ENCODE measurements around the gene GPR155. TPM values are rescaled to one million over a fixed set of nuclear protein-coding genes. Genes with fewer than 3 reads are reported as not detected.

Gene GPR155
- total and polyA plus RNA-seq, 4 donors: 3.1 to 9.4 (median 4.4) TPM

DNA sequence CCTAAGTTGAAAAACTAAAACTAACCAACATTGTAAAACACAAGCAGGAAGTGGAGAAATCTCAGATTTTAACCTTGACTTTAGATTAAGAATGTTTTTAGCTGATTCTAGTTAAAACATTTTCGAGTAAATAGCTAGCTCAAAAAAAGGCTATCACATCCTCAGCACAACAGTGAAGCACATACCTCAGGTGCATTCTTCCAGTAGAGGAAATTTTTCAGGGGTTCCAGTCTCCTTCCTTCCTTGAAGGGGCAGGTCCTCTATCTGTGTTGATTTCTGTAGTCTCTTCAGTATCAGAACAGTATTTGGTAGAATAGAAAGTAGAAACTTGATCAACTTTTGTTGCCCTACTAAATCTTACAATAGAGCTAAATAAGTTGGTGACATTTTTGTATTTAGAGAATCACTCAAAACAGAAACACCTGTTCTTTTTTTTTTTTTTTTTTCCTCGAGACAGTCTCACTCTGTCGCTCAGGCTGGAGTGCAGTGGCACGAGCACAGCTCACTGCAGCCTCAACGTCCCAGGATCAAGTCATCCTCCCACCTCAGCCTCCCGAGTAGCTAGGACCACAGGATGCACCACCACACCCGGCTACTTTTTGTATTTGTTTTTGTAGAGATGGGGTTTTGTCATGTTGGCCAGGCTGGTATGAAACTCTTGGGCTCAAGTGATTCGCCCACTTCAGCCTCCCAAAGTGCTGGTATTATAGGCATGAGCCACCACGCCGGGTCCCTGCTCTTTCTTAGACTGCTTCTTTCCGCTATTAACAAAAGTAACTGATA lies 6.9 kb upstream of the GPR155 start:
- no peak for DNase-seq (ENCODE audit: low spot score)
- no peaks in the 10 kb centered on the region for H3K36me3 ChIP-seq (ENCODE audit: control insufficient read depth in 4 of 4, insufficient read depth in 3 of 4, low read depth in 1 of 4, low read length in 3 of 4)
- peak overlapping the region; percentile 51 to 72 for H3K27ac ChIP-seq (ENCODE audit: low read depth in 1 of 2, low read length in 2 of 2)
- no peak for TF ChIP-seq SP1 (IDR thresholded peaks at IDR 0.05)
- no peak overlapping the region for H3K4me3 ChIP-seq (ENCODE audit: low read depth in 1 of 3, low read length in 3 of 3)
- H3K9me3 ChIP-seq (ENCODE audit: control insufficient read depth in 4 of 4, low read length in 3 of 4): no peaks in the 10 kb centered on the region
- 86% methylated on average over 11 of the region's 11 CpGs for WGBS
- H3K9ac ChIP-seq (ENCODE audit: low read depth in 1 of 2, low read length in 2 of 2): peak overlapping the region in 1 of 2 donors; percentile 54
- peaks cover 0 to 2% (median 0%) of the 10 kb centered on the region in 4 donors for H3K4me1 ChIP-seq (ENCODE audit: control insufficient read depth in 4 of 4, insufficient read depth in 4 of 4, low read length in 3 of 4)
- H3K27me3 ChIP-seq (ENCODE audit: control insufficient read depth in 4 of 4, insufficient read depth in 4 of 4, low read length in 3 of 4): no peaks in the 10 kb centered on the region

DNA sequence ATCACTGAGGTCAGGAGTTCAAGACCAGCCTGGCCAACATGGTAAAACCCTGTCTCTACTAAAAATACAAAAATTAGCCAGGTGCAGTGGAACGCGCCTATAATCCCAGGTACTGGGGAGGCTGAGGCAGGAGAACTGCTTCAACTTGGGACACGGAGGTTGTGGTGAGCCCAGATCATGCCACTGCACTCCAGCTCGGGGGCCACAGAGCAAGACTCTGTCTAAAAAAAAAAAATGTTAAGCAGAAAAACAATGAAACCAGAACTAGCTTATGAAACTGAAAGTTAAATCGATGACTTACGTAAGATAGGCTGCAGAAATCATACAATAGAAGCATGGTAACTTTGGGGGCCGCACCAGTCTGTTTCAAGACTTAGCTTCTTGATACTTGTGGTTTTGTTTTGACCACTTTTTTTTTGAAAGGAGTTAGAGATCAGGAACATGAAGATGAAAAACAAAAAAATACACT lies 6.2 kb upstream of the GPR155 start:
- TF ChIP-seq GABPA (IDR thresholded peaks at IDR 0.05 in 1 of 2, conservative IDR thresholded peaks at IDR 0.05 in 1 of 2) (no peak), YY1 (IDR thresholded peaks at IDR 0.05) (peak; percentile 34)
- H3K4me3 ChIP-seq (ENCODE audit: low read depth in 1 of 3, low read length in 3 of 3): peak overlapping the region in 2 of 3 donors; percentile 25 to 36
- H3K27me3 ChIP-seq (ENCODE audit: control insufficient read depth in 4 of 4, insufficient read depth in 4 of 4, low read length in 3 of 4): no peaks in the 10 kb centered on the region
- H3K36me3 ChIP-seq (ENCODE audit: control insufficient read depth in 4 of 4, insufficient read depth in 3 of 4, low read depth in 1 of 4, low read length in 3 of 4): no peaks in the 10 kb centered on the region
- H3K4me1 ChIP-seq (ENCODE audit: control insufficient read depth in 4 of 4, insufficient read depth in 4 of 4, low read length in 3 of 4): peaks cover 0 to 2% (median 0%) of the 10 kb centered on the region in 4 donors
- H3K27ac ChIP-seq (ENCODE audit: low read depth in 1 of 2, low read length in 2 of 2): peak overlapping the region; percentile 61 to 72
- H3K9me3 ChIP-seq (ENCODE audit: control insufficient read depth in 4 of 4, low read length in 3 of 4): no peaks in the 10 kb centered on the region
- H3K9ac ChIP-seq (ENCODE audit: low read depth in 1 of 2, low read length in 2 of 2): peak overlapping the region; percentile 54 to 66
- WGBS: 38% methylated on average over 7 of the region's 7 CpGs
- no peak for DNase-seq (ENCODE audit: low spot score)

DNA sequence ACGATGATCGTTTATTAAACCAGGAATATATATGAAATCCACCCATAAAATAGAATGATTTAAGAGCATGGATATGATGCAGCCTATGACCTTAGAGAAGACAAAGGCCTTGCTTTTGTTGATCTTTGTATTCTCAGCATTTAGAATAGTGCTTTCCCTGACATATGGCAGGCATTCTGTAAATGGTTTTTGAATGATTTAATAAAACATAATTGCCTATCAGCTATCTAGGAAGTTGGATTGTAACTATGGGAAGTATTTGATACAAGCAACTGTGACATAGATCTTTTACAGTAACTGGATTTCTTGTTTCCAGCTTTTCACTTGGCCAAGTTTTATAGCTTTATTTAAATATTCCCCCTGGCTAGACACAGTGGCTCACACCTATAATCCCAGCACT lies 5.1 kb upstream of the GPR155 start:
- Histone ChIP-seq H3K4me3 (ENCODE audit: low read depth in 1 of 3, low read length in 3 of 3) (no peak overlapping the region), H3K27me3 (ENCODE audit: control insufficient read depth in 4 of 4, insufficient read depth in 4 of 4, low read length in 3 of 4) (no peaks in the 10 kb centered on the region), H3K27ac (ENCODE audit: low read depth in 1 of 2, low read length in 2 of 2) (no peak overlapping the region), H3K4me1 (ENCODE audit: control insufficient read depth in 4 of 4, insufficient read depth in 4 of 4, low read length in 3 of 4) (peaks cover 0 to 2% (median 0%) of the 10 kb centered on the region in 4 donors), H3K9me3 (ENCODE audit: control insufficient read depth in 4 of 4, low read length in 3 of 4) (no peaks in the 10 kb centered on the region), H3K9ac (ENCODE audit: low read depth in 1 of 2, low read length in 2 of 2) (no peak overlapping the region), H3K36me3 (ENCODE audit: control insufficient read depth in 4 of 4, insufficient read depth in 3 of 4, low read depth in 1 of 4, low read length in 3 of 4) (no peaks in the 10 kb centered on the region)
- no peak for TF ChIP-seq YY1 (IDR thresholded peaks at IDR 0.05)
- TF ChIP-seq, protein P1, sequence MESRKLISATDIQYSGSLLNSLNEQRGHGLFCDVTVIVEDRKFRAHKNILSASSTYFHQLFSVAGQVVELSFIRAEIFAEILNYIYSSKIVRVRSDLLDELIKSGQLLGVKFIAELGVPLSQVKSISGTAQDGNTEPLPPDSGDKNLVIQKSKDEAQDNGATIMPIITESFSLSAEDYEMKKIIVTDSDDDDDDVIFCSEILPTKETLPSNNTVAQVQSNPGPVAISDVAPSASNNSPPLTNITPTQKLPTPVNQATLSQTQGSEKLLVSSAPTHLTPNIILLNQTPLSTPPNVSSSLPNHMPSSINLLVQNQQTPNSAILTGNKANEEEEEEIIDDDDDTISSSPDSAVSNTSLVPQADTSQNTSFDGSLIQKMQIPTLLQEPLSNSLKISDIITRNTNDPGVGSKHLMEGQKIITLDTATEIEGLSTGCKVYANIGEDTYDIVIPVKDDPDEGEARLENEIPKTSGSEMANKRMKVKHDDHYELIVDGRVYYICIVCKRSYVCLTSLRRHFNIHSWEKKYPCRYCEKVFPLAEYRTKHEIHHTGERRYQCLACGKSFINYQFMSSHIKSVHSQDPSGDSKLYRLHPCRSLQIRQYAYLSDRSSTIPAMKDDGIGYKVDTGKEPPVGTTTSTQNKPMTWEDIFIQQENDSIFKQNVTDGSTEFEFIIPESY (IDR thresholded peaks at IDR 0.05): no peak
- TF ChIP-seq, protein P2, sequence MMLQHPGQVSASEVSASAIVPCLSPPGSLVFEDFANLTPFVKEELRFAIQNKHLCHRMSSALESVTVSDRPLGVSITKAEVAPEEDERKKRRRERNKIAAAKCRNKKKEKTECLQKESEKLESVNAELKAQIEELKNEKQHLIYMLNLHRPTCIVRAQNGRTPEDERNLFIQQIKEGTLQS (IDR thresholded peaks at IDR 0.05): no peak
- no peak for TF ChIP-seq JUND (IDR thresholded peaks at IDR 0.05)
- TF ChIP-seq, protein P3, sequence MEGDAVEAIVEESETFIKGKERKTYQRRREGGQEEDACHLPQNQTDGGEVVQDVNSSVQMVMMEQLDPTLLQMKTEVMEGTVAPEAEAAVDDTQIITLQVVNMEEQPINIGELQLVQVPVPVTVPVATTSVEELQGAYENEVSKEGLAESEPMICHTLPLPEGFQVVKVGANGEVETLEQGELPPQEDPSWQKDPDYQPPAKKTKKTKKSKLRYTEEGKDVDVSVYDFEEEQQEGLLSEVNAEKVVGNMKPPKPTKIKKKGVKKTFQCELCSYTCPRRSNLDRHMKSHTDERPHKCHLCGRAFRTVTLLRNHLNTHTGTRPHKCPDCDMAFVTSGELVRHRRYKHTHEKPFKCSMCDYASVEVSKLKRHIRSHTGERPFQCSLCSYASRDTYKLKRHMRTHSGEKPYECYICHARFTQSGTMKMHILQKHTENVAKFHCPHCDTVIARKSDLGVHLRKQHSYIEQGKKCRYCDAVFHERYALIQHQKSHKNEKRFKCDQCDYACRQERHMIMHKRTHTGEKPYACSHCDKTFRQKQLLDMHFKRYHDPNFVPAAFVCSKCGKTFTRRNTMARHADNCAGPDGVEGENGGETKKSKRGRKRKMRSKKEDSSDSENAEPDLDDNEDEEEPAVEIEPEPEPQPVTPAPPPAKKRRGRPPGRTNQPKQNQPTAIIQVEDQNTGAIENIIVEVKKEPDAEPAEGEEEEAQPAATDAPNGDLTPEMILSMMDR (IDR thresholded peaks at IDR 0.05; ENCODE audit: low read depth, low read length, missing input control): no peak
- TF ChIP-seq, protein P4, sequence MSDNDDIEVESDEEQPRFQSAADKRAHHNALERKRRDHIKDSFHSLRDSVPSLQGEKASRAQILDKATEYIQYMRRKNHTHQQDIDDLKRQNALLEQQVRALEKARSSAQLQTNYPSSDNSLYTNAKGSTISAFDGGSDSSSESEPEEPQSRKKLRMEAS (IDR thresholded peaks at IDR 0.05): no peak
- TF ChIP-seq GABPA (IDR thresholded peaks at IDR 0.05 in 1 of 2, conservative IDR thresholded peaks at IDR 0.05 in 1 of 2): no peak
- no peak for TF ChIP-seq HNF4A (conservative IDR thresholded peaks at IDR 0.05)
- no peak for TF ChIP-seq RXRA (IDR thresholded peaks at IDR 0.05)
- no peak for TF ChIP-seq SP1 (IDR thresholded peaks at IDR 0.05)
- no peak for TF ChIP-seq FOXA1 (IDR thresholded peaks at IDR 0.05)
- no peak for TF ChIP-seq EGR1 (IDR thresholded peaks at IDR 0.05; ENCODE audit: low read depth in 2 of 2)
- TF ChIP-seq FOXA2 (IDR thresholded peaks at IDR 0.05): no peak
- TF ChIP-seq, protein P5, sequence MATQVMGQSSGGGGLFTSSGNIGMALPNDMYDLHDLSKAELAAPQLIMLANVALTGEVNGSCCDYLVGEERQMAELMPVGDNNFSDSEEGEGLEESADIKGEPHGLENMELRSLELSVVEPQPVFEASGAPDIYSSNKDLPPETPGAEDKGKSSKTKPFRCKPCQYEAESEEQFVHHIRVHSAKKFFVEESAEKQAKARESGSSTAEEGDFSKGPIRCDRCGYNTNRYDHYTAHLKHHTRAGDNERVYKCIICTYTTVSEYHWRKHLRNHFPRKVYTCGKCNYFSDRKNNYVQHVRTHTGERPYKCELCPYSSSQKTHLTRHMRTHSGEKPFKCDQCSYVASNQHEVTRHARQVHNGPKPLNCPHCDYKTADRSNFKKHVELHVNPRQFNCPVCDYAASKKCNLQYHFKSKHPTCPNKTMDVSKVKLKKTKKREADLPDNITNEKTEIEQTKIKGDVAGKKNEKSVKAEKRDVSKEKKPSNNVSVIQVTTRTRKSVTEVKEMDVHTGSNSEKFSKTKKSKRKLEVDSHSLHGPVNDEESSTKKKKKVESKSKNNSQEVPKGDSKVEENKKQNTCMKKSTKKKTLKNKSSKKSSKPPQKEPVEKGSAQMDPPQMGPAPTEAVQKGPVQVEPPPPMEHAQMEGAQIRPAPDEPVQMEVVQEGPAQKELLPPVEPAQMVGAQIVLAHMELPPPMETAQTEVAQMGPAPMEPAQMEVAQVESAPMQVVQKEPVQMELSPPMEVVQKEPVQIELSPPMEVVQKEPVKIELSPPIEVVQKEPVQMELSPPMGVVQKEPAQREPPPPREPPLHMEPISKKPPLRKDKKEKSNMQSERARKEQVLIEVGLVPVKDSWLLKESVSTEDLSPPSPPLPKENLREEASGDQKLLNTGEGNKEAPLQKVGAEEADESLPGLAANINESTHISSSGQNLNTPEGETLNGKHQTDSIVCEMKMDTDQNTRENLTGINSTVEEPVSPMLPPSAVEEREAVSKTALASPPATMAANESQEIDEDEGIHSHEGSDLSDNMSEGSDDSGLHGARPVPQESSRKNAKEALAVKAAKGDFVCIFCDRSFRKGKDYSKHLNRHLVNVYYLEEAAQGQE (IDR thresholded peaks at IDR 0.05): no peak
- WGBS: 94% methylated on average over 2 of the region's 2 CpGs
- no peak for DNase-seq (ENCODE audit: low spot score)
